HG03571 (cell line): ENCODE data around the gene GABRD.
"Not testable (repeated sequence)": the region's sequence is repeated elsewhere in the genome, so short reads cannot be mapped to it uniquely, and the experiment has no call there.

ENCODE experiments used
- ATAC-seq: cut with Tn5 transposase; IDR thresholded peaks from one replicate; pipeline ENCODE4 v1.9.1; 2021; ENCODE audit not compliant: unreplicated experiment

The GABRD gene, protein sequence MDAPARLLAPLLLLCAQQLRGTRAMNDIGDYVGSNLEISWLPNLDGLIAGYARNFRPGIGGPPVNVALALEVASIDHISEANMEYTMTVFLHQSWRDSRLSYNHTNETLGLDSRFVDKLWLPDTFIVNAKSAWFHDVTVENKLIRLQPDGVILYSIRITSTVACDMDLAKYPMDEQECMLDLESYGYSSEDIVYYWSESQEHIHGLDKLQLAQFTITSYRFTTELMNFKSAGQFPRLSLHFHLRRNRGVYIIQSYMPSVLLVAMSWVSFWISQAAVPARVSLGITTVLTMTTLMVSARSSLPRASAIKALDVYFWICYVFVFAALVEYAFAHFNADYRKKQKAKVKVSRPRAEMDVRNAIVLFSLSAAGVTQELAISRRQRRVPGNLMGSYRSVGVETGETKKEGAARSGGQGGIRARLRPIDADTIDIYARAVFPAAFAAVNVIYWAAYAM

DNA sequence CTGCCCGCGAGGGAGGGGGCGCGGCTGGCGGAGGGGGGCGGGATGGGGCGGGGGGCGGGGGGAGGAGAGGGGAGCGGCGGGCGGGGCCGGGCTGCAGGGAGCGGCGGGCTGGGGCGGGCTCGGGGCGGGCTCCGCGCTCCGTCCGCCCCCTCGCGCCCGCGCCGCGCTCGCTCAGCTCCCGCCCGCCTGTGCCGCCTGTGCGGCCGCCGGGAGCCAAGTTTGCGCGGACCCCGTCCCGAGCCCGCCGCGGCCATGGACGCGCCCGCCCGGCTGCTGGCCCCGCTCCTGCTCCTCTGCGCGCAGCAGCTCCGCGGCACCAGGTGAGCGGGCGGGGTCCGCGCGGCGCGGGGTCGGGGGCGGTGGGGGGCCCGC lies at the start of gene GABRD:
TSS of gene GABRD (plus strand) at position 174 of the 372 bp plus-strand sequence. CDS start at position 253, 79 bp downstream.
- no peak for ATAC-seq

DNA sequence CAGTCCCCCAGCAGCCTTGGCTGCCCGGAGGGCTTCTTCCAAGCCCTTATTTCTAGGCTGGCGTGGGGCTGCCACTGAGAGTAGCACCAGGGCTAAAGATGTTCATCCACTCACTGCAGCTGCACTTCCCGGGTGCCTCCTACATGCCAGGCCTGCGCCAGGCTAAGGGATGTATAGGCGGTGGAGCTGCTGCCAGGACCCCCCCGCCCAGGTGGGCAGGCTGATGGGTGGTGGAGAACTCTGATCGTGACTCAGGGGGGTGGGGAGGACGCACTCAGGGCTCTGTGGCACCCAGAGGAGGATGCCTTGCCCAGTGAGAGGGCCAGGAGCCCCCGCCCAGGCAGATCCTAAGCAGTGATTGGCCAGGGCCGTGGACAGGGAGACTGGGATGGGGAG lies 49.6 kb upstream of the GABRD start:
- ATAC-seq: no peak

DNA sequence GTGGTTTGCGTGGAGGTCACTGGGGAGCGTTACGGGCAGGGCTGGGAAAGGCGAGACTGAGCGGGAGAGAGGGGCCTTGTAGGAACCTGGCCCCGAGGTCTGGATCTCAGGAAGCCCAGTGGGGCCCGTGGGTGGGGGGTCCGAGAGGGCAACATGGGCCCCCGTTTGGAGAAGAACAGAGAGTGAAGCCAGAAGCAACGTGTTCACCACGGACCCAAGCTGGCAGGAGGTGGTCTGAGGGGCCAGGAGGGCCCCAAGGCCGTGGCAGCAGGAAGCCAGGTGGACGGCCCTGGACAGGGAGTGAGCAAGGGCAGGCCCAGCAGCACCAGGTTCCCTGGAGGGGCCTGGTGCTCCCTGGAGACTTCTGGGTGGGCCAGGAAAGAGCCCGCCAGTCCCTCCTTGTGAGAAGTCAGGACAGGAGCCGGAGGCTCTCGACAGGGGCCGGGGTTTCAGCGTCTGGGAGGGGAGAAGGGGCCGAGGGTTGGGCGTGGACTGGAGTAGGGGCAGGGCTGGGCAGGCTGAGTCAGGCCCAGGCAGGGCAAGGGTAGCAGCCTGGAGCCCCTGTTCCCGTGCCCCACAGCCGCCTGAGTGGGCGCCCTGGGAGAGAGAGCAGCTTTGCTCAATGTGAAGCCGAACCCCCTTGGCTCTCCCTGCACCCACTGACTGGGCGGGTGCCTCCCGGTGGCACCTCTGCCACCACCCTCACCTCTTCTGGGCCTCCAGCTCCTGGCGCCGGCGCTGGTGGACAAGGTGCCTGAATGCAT lies 49.0 kb upstream of the GABRD start:
- no peak for ATAC-seq

DNA sequence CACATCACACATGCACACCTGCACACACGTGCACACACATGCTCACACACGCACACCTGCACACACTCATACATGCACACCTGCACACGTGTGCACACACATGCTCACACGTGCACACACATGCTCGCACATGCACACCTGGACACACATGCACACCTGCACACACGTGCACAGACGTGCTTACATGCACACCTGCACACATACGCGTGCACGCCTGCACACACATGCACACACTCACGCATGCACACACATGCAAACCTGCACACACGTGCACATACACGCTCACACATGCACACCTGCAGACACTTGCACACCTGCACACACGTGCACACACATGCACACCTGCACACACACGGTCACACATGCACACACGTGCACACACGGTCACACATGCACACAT lies 48.1 kb upstream of the GABRD start:
- ATAC-seq: no peak

GRCh38 chr1:1971688-1972087 lies 47.5 kb upstream of the GABRD start:
- no peak for ATAC-seq

DNA sequence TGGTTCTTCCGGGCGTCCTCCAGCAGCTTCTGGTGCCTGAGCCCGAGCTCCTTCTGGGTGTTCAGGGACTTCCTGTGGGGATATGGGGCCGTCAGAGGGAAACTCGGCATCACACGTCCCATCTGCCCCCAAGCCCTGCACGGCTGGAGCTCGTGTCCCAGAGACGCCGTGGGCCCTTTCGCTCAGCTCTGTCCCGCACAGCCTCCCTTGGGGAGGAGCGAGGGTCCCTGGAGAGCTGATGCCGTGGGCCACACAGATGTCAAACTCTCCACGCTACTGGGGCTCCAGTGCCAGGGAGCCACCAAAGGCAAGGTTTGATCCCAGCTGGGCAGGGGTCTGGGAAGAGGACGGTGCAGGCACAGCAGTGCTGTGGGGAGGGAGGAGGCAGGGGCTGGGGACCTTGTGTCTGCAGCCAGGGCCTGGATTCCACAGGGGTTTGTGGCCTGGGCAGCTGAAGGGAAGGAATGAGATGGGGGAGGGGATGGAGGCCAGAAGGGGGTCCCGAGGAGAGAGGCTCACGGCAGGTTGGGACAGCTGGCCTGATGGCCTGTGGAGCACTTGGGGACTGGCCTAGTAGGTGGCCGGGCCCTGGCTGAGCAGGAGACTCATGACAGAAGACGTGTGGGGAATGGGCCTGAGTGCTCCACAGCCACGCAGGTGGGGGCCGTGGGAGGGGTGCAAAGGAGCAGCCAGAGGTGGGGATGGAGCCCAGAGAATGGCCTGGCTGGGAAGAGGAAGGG lies 46.0 kb upstream of the GABRD start:
- no peak for ATAC-seq

DNA sequence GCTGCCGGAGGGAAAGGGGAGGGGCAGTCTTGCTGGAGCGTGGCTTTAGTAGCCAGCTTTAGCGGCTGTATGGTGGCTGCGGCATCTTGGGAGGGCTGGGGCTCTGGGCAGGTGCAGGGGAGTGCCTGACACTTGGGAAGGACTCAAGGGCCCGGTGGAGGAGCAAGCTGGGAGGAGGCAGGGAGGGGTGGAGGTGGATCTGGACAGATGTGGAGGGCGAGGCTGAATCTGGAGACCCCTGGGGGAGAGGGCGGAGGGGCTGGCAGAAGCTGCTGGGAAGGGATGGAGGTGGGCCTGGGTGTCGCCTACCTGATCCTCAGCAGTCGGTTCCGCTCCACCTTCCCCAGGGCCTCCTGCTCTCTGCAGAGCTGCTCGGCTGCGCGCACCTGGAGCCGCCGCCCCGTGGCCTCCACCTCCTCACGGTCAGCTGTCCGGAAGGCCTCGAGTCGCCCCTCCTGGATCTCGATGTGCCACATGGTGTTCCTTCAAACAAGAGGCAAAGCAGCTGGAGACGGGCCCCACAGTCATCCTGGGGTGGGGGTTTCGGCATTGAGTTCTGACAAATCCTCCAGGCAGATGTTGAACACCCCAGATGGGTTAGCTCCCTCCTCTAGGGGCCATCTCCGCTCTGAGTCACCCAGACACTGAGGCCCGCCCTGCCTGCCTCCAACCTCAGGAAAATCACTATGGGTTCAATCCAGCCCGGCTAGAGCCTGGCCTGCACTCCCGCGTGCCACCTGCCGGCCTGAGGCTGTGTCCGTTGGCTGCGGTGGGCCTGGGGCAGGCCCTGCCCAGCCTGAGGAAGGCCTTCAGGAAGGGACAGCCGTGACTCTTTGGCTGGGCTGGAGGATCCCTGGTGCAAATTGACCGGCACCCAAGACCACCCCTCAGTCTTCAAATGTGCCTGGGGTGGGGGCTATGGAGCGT lies 45.2 kb upstream of the GABRD start:
- no peak for ATAC-seq

GRCh38 chr1:1974834-1975233 lies 44.3 kb upstream of the GABRD start:
- no peak for ATAC-seq

- ATAC-seq: no peak
Measured at GRCh38 chr1:1975535-1975934, 43.6 kb upstream of the GABRD start.

- no peak for ATAC-seq
Measured at GRCh38 chr1:1976031-1976430, 43.1 kb upstream of the GABRD start.

DNA sequence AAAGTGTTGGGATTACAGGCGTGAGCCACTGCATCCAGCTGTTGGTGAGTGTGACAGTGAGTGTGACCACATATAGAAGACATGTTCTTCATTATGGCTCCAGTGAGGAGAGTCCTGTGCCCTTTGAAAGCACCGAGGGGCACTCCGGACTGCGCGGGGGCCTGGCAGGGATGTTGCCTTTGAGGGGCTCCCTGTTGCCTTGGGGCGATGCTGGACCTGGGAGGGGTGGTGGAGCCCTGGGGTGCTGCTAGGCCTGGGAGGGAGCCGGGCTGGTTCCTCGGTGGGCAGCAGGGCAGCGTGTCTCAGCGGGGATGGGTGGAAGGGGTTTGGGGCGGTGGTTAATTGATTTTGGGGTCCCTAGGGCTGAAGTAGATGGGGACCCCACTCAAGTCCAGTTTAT lies 41.0 kb upstream of the GABRD start:
- no peak for ATAC-seq

GRCh38 chr1:1978690-1979481 lies 40.3 kb upstream of the GABRD start:
- not testable (repeated sequence) for ATAC-seq

- ATAC-seq: no peak
Measured at GRCh38 chr1:1979482-1980165, 39.5 kb upstream of the GABRD start.

GRCh38 chr1:1980467-1981141 lies 38.5 kb upstream of the GABRD start:
- no peak for ATAC-seq

DNA sequence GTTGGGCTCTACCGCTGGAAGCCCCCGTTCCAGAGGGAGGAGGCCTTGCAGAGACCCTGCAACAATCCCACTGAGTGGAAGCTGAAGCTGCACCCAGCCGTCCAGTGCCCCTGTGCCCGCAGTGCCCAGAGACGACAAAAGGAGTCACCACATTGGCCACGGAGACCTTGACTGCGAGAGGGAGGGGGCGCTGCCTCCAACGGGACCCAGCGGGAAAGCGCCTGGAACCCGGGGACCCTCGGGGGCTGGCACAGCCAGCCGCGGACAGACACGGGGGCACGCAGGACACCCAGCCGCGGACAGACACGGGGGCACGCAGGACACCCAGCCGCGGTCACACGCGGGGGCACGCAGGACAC lies 38.0 kb upstream of the GABRD start:
- ATAC-seq: no peak

- ATAC-seq: not testable (repeated sequence)
Measured at GRCh38 chr1:1981631-1982327, 37.4 kb upstream of the GABRD start.

DNA sequence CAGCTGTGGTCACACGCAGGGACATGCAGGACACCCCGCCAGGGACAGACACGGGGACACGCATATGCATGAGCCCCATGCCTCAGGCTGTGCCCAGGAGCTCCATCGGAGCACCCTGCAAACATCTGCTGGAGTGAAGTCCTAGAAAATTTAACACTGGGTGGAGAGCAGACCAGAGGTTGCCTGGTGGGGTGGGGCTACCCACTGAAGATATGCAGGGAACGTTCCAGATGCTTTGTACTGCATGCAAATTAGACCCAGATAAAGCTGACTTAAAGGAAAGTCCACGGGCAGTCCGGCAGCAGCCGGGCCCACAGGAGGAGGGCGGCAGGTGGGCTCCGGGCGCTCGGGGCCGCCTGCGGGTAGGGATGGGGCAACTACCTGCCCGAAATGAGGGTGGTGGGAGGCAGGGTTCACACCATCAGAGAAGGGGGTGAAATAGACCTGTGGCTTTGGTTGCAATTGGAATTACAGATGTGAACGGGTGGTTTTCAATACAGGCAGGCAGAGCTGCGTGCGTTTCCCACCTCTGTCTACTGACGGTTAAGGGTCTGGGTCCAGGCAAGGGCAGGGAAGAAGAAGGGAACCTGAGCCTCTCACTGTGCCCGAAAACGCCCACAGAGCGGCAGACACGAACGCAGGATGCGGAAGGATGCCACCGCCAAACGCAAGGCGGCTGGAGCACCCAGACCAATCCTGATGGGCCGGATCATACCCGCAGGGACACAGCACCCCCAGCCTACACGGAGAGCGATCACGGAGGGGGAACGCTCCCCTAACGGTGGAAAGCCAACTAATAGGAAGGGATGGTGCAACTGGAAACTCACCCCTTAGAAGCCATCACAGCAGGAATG lies 36.5 kb upstream of the GABRD start:
- no peak for ATAC-seq
